Measurements from ENCODE around the gene C4BPA. TPM values are rescaled to one million over a fixed set of nuclear protein-coding genes. Genes with fewer than 3 reads are reported as not detected.

The C4BPA gene
- total RNA-seq, 1 donor: not detected

DNA sequence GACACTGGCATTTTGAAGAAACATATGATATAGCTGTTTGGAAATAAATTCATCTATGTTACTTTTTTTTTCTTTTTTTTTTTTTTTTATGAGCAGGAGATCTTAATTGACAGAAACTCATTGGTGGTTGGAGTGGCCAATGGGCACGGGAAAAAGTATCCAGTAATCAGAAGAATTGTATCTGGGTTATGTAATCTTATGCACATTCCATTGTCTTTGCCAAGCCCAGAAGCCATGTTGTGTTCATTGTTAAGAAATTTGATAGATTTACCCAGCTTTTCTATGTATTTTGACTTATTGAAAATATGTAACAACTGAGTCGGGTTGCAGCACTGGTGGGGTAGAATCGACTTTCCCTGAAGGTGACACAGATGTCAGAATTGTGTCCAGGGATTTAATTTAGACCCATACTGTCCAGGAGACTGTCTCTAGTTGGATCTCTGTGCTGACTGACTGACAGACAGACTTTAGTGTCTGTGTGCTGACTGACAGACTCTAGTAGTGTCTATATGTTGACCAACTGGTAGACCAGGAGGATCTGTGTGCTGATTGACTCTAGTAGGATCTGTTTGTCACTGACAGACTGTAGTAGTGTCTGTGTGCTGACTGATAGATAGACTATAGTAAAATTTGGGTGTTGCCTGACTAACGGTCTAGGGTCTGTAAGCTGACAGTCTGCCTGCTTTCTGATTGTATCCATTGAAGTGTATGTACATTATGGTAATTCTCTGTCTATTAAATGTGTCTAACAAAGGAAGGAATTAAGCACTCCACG is 27.7 kb upstream of the C4BPA start:
- DNase-seq (ENCODE audit: low read depth): no peak
- TF ChIP-seq, protein P1, sequence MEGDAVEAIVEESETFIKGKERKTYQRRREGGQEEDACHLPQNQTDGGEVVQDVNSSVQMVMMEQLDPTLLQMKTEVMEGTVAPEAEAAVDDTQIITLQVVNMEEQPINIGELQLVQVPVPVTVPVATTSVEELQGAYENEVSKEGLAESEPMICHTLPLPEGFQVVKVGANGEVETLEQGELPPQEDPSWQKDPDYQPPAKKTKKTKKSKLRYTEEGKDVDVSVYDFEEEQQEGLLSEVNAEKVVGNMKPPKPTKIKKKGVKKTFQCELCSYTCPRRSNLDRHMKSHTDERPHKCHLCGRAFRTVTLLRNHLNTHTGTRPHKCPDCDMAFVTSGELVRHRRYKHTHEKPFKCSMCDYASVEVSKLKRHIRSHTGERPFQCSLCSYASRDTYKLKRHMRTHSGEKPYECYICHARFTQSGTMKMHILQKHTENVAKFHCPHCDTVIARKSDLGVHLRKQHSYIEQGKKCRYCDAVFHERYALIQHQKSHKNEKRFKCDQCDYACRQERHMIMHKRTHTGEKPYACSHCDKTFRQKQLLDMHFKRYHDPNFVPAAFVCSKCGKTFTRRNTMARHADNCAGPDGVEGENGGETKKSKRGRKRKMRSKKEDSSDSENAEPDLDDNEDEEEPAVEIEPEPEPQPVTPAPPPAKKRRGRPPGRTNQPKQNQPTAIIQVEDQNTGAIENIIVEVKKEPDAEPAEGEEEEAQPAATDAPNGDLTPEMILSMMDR (IDR thresholded peaks at IDR 0.05; ENCODE audit: insufficient read depth, low read depth, low read length): no peak
- no peak overlapping the region for H3K4me3 ChIP-seq (ENCODE audit: low read depth, low read length)

DNA sequence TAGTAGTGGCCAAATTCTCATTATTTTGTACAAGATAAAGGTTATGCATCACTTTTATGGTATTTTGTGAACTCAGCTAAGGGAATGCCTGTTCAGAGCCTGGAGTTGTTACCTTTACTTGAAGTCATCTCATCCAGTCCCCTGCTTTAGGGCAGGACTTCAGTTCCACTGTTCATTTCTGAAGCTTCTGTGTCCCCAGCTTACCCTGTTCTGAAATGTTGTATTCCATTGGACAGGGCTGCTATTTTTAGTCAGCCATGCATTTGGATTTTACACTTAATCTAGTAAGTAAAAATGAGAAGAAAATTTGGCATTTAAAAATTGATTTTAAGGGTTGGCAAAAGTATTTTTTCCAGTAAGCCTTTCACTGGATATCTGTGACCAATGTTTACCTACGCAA is 27.0 kb upstream of the C4BPA start:
- TF ChIP-seq, protein P1 (IDR thresholded peaks at IDR 0.05; ENCODE audit: insufficient read depth, low read depth, low read length): no peak
- no peak for DNase-seq (ENCODE audit: low read depth)
- H3K4me3 ChIP-seq (ENCODE audit: low read depth, low read length): no peak overlapping the region

GRCh38 chr1:207077470-207078377 is 26.3 kb upstream of the C4BPA start:
- peak; percentile 82 for DNase-seq (ENCODE audit: low read depth)
- H3K4me3 ChIP-seq (ENCODE audit: low read depth, low read length): no peak overlapping the region
- TF ChIP-seq, protein P1 (IDR thresholded peaks at IDR 0.05; ENCODE audit: insufficient read depth, low read depth, low read length): peak; percentile 92

DNA sequence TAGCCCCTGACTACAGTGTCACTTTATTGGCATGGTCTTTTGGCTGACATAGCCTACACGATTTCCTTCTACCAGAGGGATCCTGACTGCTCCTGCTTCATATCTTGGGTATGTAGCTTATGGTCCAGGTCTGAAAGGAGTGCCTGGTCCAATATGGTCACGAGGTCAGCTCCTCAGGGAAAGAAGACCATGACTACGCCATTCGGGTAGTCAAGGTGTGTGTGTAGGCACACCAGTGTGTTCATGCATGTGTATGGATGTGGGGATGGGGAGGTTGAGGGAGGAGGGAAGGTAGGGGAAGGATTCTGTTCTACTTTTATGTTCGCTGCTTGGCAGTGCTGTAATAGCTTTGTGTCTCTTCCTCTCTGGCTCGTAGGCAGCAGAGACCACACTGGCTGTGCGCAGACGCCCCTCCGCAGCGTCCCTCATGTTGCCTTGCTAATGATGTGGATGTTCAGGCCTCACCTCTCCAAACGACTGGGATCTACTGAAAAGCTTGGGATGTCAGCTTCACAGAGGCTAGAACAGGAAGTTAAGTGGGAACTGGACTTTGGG is 25.4 kb upstream of the C4BPA start:
- DNase-seq (ENCODE audit: low read depth): no peak
- H3K4me3 ChIP-seq (ENCODE audit: low read depth, low read length): no peak overlapping the region
- TF ChIP-seq, protein P1 (IDR thresholded peaks at IDR 0.05; ENCODE audit: insufficient read depth, low read depth, low read length): no peak

DNA sequence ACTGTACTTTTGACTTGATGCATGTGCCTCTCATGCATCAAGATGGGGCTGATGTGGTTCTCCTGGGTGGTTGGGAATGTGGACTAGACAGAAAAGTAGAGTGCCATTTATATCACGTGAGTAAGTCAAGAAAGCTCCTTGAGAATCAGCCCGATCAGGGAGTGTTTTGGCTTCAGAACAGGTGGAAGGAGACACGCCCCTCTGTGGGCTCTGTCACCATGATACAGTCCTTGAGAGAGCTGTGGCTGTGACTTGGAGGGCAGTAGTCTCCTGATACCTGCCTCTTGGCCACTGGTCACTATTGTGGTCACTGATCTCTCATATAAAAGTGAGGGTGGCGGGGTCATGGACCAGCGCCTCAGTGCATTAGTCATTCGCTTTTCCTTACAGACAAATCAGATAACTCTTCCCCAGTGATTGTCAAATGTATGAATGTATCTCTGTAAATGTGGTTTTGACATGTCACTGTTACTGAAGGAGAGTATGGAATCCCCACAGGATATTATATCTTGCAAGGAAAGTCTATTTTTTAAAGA is 24.3 kb upstream of the C4BPA start:
- no peak overlapping the region for H3K4me3 ChIP-seq (ENCODE audit: low read depth, low read length)
- DNase-seq (ENCODE audit: low read depth): no peak
- TF ChIP-seq, protein P1 (IDR thresholded peaks at IDR 0.05; ENCODE audit: insufficient read depth, low read depth, low read length): no peak

DNA sequence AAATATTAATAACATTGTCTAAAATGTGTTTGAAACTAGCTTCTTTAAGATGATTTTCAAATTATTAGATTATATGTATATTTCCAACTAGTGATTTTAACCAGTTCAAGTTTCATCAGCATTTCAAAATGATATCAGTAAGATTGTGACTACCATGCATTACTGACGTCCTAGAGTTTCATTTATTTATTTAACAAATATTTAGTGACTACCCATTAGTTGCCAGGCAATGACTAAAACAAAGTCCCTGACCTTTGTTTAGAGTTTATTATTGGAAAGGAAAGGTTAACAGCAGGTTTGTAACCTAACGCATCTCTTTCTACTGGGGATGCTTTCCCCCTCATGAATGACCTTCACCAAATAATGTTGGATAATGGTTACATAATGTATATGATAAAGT is 22.9 kb upstream of the C4BPA start:
- TF ChIP-seq, protein P1 (IDR thresholded peaks at IDR 0.05; ENCODE audit: insufficient read depth, low read depth, low read length): no peak
- no peak for DNase-seq (ENCODE audit: low read depth)
- H3K4me3 ChIP-seq (ENCODE audit: low read depth, low read length): no peak overlapping the region

Data from fibroblast of villous mesenchyme (primary cell).